ENCODE results near the gene TMEM248. TPM values are rescaled to one million over a fixed set of nuclear protein-coding genes. Genes with fewer than 3 reads are reported as not detected.

TMEM248 gene
- total and polyA plus RNA-seq, 8 donors = 15.9 to 64.0 (median 49.1) TPM

DNA sequence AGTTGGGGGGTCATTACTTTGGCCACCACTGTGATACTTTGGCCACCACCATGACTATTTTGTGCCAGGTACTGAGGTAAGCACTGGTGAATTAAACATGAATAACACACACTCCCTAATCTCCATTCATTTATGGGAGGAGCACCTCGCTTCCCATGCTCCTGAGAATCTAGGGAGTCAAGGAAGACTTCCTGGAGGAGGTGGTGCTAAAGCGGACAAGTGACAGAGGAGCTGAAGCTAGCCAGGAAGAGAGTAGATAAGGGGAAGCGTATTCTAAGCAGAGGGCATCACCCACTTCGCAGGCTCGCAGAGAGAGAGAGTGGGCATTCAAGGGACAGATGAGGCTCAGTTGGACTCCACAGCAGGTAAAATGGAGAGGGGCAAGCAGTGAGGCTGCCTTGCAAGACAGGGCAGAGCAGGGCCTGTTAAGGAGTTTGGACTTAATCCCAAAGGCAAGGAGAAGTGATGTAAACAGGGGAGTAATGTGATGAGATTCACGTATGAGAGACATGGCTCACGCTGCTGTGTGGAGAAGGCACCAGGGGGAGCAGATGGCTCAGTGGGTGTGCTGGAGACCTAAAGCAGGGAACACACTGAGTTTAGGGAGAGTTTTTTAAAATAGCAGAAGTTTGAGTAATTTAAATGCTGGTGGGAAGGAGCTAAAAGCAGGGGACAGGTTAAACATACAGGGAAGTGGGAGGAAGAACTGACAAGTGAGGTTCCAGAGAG, 21.3 kb upstream of the TMEM248 start:
- no peak for TF ChIP-seq CTCF (IDR thresholded peaks at IDR 0.05)
- Histone ChIP-seq H3K9me3 (no peaks in the 10 kb centered on the region), H3K27ac (no peak overlapping the region), H3K4me1 (no peaks in the 10 kb centered on the region), H3K36me3 (peaks cover 0 to 4% (median 0%) of the 10 kb centered on the region in 3 donors), H3K27me3 (no peaks in the 10 kb centered on the region), H3K4me3 (no peak overlapping the region)
- intact Hi-C loops (cut with DNase I) = no loop called here
- DNase-seq (no peak), FAIRE-seq (no peak), ATAC-seq (no peak)
- WGBS, 2 donors = 91% methylated on average over 7 of the region's 7 CpGs

DNA sequence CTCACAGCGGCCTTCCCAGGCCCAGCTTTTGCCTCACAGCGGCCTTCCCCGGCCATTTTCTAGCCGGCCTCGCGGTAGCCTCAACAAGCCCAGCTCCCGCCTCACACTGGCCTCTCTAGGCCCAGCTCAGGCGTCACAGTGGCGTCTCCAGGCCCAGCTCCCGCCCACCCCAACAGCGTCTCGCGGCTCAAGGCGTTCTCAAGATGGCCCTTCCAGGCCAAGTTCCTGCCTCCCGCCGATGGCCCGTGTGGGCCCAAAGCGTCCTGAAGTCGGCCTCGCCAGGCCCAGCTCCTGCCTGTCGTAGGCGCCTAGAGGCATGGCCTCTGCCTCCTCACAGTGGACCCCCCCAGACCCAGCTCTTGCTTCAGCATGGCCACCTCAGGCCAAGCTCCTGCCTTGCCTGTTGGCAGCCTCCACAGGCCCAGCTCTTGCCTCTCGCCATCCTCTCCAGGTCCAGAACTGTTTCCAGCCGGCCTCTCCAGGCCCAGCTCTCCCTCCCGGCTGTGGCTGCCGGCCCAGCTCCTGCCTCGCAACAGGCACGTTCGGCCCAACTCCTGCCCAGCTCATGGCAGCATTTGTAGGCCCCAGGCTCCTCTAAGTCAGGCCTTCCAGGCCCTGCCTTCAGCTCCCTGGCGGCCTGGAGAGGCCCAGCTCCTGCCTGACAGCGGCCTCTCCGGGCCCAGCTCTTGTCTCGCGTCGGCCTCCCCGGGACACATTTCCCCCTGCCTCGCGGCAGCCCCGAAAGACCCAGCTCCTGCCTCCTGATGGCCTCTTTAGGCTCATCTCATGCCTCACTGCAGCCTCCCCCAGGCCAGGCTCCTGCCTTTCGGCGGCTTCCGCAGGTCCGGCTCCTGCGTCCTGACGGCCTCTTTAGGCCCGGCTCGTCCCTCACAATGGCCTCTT, 18.8 kb upstream of the TMEM248 start:
- Histone ChIP-seq H3K27ac (no peak overlapping the region), H3K9me3 (no peaks in the 10 kb centered on the region), H3K27me3 (no peaks in the 10 kb centered on the region), H3K4me3 (no peak overlapping the region), H3K36me3 (peaks cover 0 to 4% (median 0%) of the 10 kb centered on the region in 3 donors), H3K4me1 (no peaks in the 10 kb centered on the region)
- WGBS, 2 donors = 96% methylated on average over 46 to 47 of the region's 47 CpGs
- FAIRE-seq = no peak
- TF ChIP-seq CTCF (IDR thresholded peaks at IDR 0.05) = no peak
- intact Hi-C loops (cut with DNase I) = no loop called here
- DNase-seq = peak in 2 of 6 donors; percentile 54 to 68
- ATAC-seq = no peak

GRCh38 chr7:66902844-66903180, 18.2 kb upstream of the TMEM248 start:
- Histone ChIP-seq H3K27ac (no peak overlapping the region), H3K9me3 (no peaks in the 10 kb centered on the region), H3K4me1 (no peaks in the 10 kb centered on the region), H3K36me3 (peaks cover 0 to 4% (median 0%) of the 10 kb centered on the region in 3 donors), H3K27me3 (no peaks in the 10 kb centered on the region), H3K4me3 (no peak overlapping the region)
- no peak for TF ChIP-seq CTCF (IDR thresholded peaks at IDR 0.05)
- ATAC-seq (no peak), DNase-seq (peak in 1 of 6 donors; percentile 56), FAIRE-seq (no peak)
- WGBS, 2 donors = 92 to 94% methylated on average over 19 of the region's 19 CpGs
- intact Hi-C loops (cut with DNase I) = no loop called here

GRCh38 chr7:66903360-66904062, 17.5 kb upstream of the TMEM248 start:
- WGBS, 2 donors = 92 to 95% methylated on average over 32 of the region's 32 CpGs
- Histone ChIP-seq H3K4me3 (no peak overlapping the region), H3K27ac (no peak overlapping the region), H3K36me3 (peaks cover 0 to 3% (median 0%) of the 10 kb centered on the region in 3 donors), H3K9me3 (no peaks in the 10 kb centered on the region), H3K27me3 (no peaks in the 10 kb centered on the region), H3K4me1 (no peaks in the 10 kb centered on the region)
- intact Hi-C loops (cut with DNase I) = no loop called here
- no peak for TF ChIP-seq CTCF (IDR thresholded peaks at IDR 0.05)
- ATAC-seq = no peak
- DNase-seq = peak in 1 of 6 donors; percentile 49
- FAIRE-seq = no peak

All from pancreas (tissue), 10 donors.